ENCODE data around the gene OR13C3. TPM values are rescaled to one million over a fixed set of nuclear protein-coding genes. Genes with fewer than 3 reads are reported as not detected.

Gene OR13C3
- total and polyA plus RNA-seq, 2 of the 4 experiments (the other 2 are of a cell fraction), result not detected

GRCh38 chr9:104577263-104577662 lies 40.6 kb upstream of the OR13C3 start:
- no peaks in the 10 kb centered on the region for H3K36me3 ChIP-seq (ENCODE audit: control insufficient read depth, insufficient read depth, low read length)
- ChIA-PET POLR2A (ENCODE audit: unreplicated experiment) (no interaction called here), CTCF (no interaction called here)
- H2BK15ac ChIP-seq (ENCODE audit: low read depth, low read length), result no peak overlapping the region
- H4K5ac ChIP-seq (ENCODE audit: low read depth, low read length), result no peak overlapping the region
- H4K8ac ChIP-seq (ENCODE audit: low read depth in 2 of 2, low read length in 2 of 2), result no peak overlapping the region
- WGBS, 2 experiments (ENCODE audit: extremely low coverage in 2 of 2, insufficient read length in 1 of 2), result 40% methylated on average over 1 of the region's 5 CpGs; no CpG with 5 or more reads in 1 of the 2 experiments
- H3K4ac ChIP-seq (ENCODE audit: low read depth, low read length), result no peak overlapping the region
- no peaks in the 10 kb centered on the region for H3K9me3 ChIP-seq (ENCODE audit: control insufficient read depth, insufficient read depth, low read length)
- TF ChIP-seq MAFK (IDR thresholded peaks at IDR 0.05; ENCODE audit: low read depth, low read length), result no peak
- no peak for TF ChIP-seq MXI1 (IDR thresholded peaks at IDR 0.05; ENCODE audit: borderline replicate concordance, low read depth, low read length)
- no peak for TF ChIP-seq RAD21 (IDR thresholded peaks at IDR 0.05; ENCODE audit: low read length)
- TF ChIP-seq MAZ (IDR thresholded peaks at IDR 0.05; ENCODE audit: borderline replicate concordance, low read depth, low read length), result no peak
- TF ChIP-seq RFX5 (IDR thresholded peaks at IDR 0.05; ENCODE audit: low read depth, low read length), result no peak
- peak; percentile 45 for TF ChIP-seq CEBPB (IDR thresholded peaks at IDR 0.05; ENCODE audit: low read depth, low read length)
- H4K20me1 ChIP-seq (ENCODE audit: insufficient read depth, low read length), result no peaks in the 10 kb centered on the region
- H3K4me2 ChIP-seq (ENCODE audit: low read depth, low read length), result no peak overlapping the region
- H3K9ac ChIP-seq (ENCODE audit: low read depth, low read length), result no peak overlapping the region
- no peaks in the 10 kb centered on the region for H3K79me1 ChIP-seq (ENCODE audit: low read depth in 1 of 2, low read length in 2 of 2)
- H2BK120ac ChIP-seq (ENCODE audit: low read depth, low read length), result no peak overlapping the region
- DNase-seq, result no peak
- H2AK9ac ChIP-seq (replicated peaks; ENCODE audit: low read depth, low read length, poor library complexity), result no peak overlapping the region
- dilution Hi-C loops (cut with HindIII; ENCODE audit: low sequenced_read_pairs, unreplicated experiment), result no loop called here
- no peak overlapping the region for H2BK5ac ChIP-seq (ENCODE audit: low read depth, low read length, poor library complexity, severe bottlenecking)
- H3K27ac ChIP-seq (ENCODE audit: insufficient read depth, low read length), result no peak overlapping the region
- H4K91ac ChIP-seq (ENCODE audit: insufficient read depth, low read depth, low read length), result no peak overlapping the region
- no peak overlapping the region for H2BK20ac ChIP-seq (ENCODE audit: low read depth, low read length)
- no peaks in the 10 kb centered on the region for H3K9me1 ChIP-seq (ENCODE audit: insufficient read depth, low read length)
- no peaks in the 10 kb centered on the region for H3K4me1 ChIP-seq (ENCODE audit: control insufficient read depth, insufficient read depth, low read length)
- H3K27me3 ChIP-seq (ENCODE audit: control insufficient read depth, insufficient read depth, low read length), result no peaks in the 10 kb centered on the region
- H3K56ac ChIP-seq (ENCODE audit: extremely low read depth, insufficient read depth, low read length), result no peak overlapping the region
- ATAC-seq (ENCODE audit: low read depth), result no peak
- BruUV-seq (replicated peaks), result no TSS peak
- no peak overlapping the region for H3K14ac ChIP-seq (replicated peaks; ENCODE audit: low read depth, low read length)
- no peak overlapping the region for H2AK5ac ChIP-seq (ENCODE audit: low read depth, low read length)
- in situ Hi-C loops (cut with MboI; ENCODE audit: low sequenced_read_pairs), result no loop called here
- H3K18ac ChIP-seq (ENCODE audit: low read depth, low read length), result no peak overlapping the region
- no peak overlapping the region for H3K4me3 ChIP-seq (ENCODE audit: insufficient read depth, low read depth, low read length)
- H3K23ac ChIP-seq (ENCODE audit: low read depth, low read length), result no peak overlapping the region
- H2AFZ ChIP-seq (replicated peaks; ENCODE audit: low read length, poor library complexity), result no peak overlapping the region
- intact Hi-C loops (cut with micrococcal nuclease), result loop anchor here (10.0 kb wide), 1 partner anchor 62 kb away; no protein-coding TSS in a partner anchor
